Kidney (tissue), 14 donors: ENCODE data around the gene KLHL30. TPM values are rescaled to one million over a fixed set of nuclear protein-coding genes. Genes with fewer than 3 reads are reported as not detected.

Source experiments
- DNase-seq, 5 donors: peaks; one replicate each; pipeline ENCODE4 v3.0.0-alpha.2; 2013 to 2020
- FAIRE-seq: peaks from 2 replicates; lab custom pipeline; 2012; peaks lifted over from hg19 to GRCh38; lab: Jason Lieb, UNC
- H3K27ac ChIP-seq, 2 donors: one replicate each; pipeline ENCODE4 v1.7.0; 2013; ENCODE audit warnings: low read depth in 2 of 2, low read length in 2 of 2, inconsistent platforms in 1 of 2
- H3K27me3 ChIP-seq: one replicate; pipeline ENCODE4 v1.7.1; 2013; ENCODE audit warnings: low read length, inconsistent platforms; ENCODE audit not compliant: control insufficient read depth, insufficient read depth
- H3K36me3 ChIP-seq, 3 donors: one replicate each; pipeline versions ENCODE4 v1.7.0 to v1.7.1; 2013; ENCODE audit warnings: low read length in 3 of 3, control low read depth in 1 of 3, inconsistent platforms in 1 of 3; ENCODE audit not compliant: insufficient read depth in 3 of 3, control insufficient read depth in 2 of 3
- H3K4me1 ChIP-seq, 3 donors: one replicate each; pipeline versions ENCODE4 v1.7.0 to v1.7.1; 2013; ENCODE audit warnings: low read length in 3 of 3, inconsistent platforms in 1 of 3, low read depth in 1 of 3; ENCODE audit not compliant: control insufficient read depth in 2 of 3, insufficient read depth in 2 of 3
- H3K4me3 ChIP-seq, 3 donors: one replicate each; pipeline versions ENCODE4 v1.7.0 to v1.8.1; 2013; ENCODE audit warnings: low read length in 3 of 3, control low read depth in 1 of 3, inconsistent platforms in 1 of 3
- H3K9ac ChIP-seq, 3 donors: one replicate each; pipeline versions ENCODE4 v1.7.0 to v1.7.1; 2013; ENCODE audit warnings: low read length in 3 of 3, control low read depth in 1 of 3, inconsistent platforms in 1 of 3
- H3K9me3 ChIP-seq, 3 donors: one replicate each; pipeline versions ENCODE4 v1.7.0 to v1.7.1; 2013; ENCODE audit warnings: low read length in 3 of 3, control low read depth in 1 of 3, inconsistent platforms in 1 of 3; ENCODE audit not compliant: control insufficient read depth in 2 of 3, insufficient read depth in 1 of 3
- CTCF ChIP-seq: IDR thresholded peaks from 3 replicates; pipeline ENCODE4 v1.5.1; 2012; ENCODE audit warnings: mild to moderate bottlenecking, moderate library complexity, borderline replicate concordance; ENCODE audit not compliant: insufficient read depth; ENCODE audit errors: extremely low read depth
- intact Hi-C: fragments of 100-400 bp; cut with DNase I; formaldehyde crosslinking; loops from one replicate; pipeline ENCODE4 v1.11.1; 2022
- polyA plus RNA-seq: library from polyadenylated mRNA; stranded (reverse); fragments of 350-450 nt; fragmentation: Illumina TruSeq; extraction: RNeasy Lipid Tissue Mini Kit (QIAGEN cat#74804); gene quantifications from one replicate; pipeline ENCODE4 v1.2.3, GENCODE V29; 2014; ENCODE audit warnings: low read depth, low replicate concordance; ENCODE audit not compliant: insufficient read depth
- total RNA-seq: library from RNA; stranded (reverse); fragmentation: NEBNext Ultra II Directional; extraction: Animal tissue kit (Norgen Biotek cat#: 25700); gene quantifications from one replicate; pipeline ENCODE4 v1.2.1, GENCODE V29; 2021
- donor health status: control.
- donor health status: control.
- donor health status: control.
- donor health status: control.
- donor health status: control.
- donor health status: DM: yes; HTN: yes; CAD: no.
- donor health status: Normal renal cell carcinoma (clear cell type).

KLHL30 gene
- total and polyA plus RNA-seq, 2 donors from 2014 or later, result 0.24 to 5.7 TPM

GRCh38 chr2:238136820-238137537 is 1.5 kb upstream of the KLHL30 start:
- no peaks in the 10 kb centered on the region for H3K36me3 ChIP-seq
- TF ChIP-seq CTCF, result no peak
- H3K4me1 ChIP-seq, result peaks cover 0 to 4% (median 0%) of the 10 kb centered on the region in 3 donors
- peak in 1 of 5 donors; percentile 83 for DNase-seq
- no peaks in the 10 kb centered on the region for H3K9me3 ChIP-seq
- intact Hi-C loops, result no loop called here
- H3K4me3 ChIP-seq, result no peak overlapping the region
- FAIRE-seq, result no peak
- no peak overlapping the region for H3K27ac ChIP-seq
- H3K27me3 ChIP-seq, result no peaks in the 10 kb centered on the region
- H3K9ac ChIP-seq, result no peak overlapping the region

- Histone ChIP-seq H3K9me3 (no peaks in the 10 kb centered on the region), H3K9ac (no peak overlapping the region), H3K4me3 (no peak overlapping the region), H3K4me1 (peaks cover 0 to 4% (median 0%) of the 10 kb centered on the region in 3 donors), H3K27me3 (no peaks in the 10 kb centered on the region), H3K27ac (no peak overlapping the region), H3K36me3 (no peaks in the 10 kb centered on the region)
- intact Hi-C loops, result no loop called here
- TF ChIP-seq CTCF, result no peak
- no peak for FAIRE-seq
- no peak for DNase-seq
These were observed 583 bp upstream of the KLHL30 start for GRCh38 chr2:238137885-238138284.

GRCh38 chr2:238139196-238140039 is 950 bp downstream of the KLHL30 start:
- Histone ChIP-seq H3K36me3 (no peaks in the 10 kb centered on the region), H3K9me3 (no peaks in the 10 kb centered on the region), H3K27ac (no peak overlapping the region), H3K4me3 (no peak overlapping the region), H3K9ac (no peak overlapping the region), H3K4me1 (peaks cover 0 to 4% (median 0%) of the 10 kb centered on the region in 3 donors), H3K27me3 (no peaks in the 10 kb centered on the region)
- intact Hi-C loops, result no loop called here
- DNase-seq (peak in 3 of 5 donors; percentile 48 to 77 (median 63)), FAIRE-seq (no peak)
- no peak for TF ChIP-seq CTCF
